SU-DHL-6 (cell line): ENCODE results near the gene FLACC1.

Experiments used
- CTCF ChIP-seq: fragments of 200-600 bp; sonication (generic); IDR thresholded peaks from one replicate; pipeline ENCODE4 v1.5.1; 2017; ENCODE audit warnings: antibody characterized with exemption, mild to moderate bottlenecking, low read length, moderate library complexity; ENCODE audit not compliant: insufficient read depth, poor library complexity, severe bottlenecking
- EZH2phosphoT487 ChIP-seq: fragments of 200-600 bp; sonication (generic), shearing (Covaris generic); conservative IDR thresholded peaks from 2 replicates; pipeline ENCODE4 v1.6.1; 2018; ENCODE audit warnings: mild to moderate bottlenecking, antibody characterized with exemption, low read length, moderate library complexity, mixed read lengths

DNA sequence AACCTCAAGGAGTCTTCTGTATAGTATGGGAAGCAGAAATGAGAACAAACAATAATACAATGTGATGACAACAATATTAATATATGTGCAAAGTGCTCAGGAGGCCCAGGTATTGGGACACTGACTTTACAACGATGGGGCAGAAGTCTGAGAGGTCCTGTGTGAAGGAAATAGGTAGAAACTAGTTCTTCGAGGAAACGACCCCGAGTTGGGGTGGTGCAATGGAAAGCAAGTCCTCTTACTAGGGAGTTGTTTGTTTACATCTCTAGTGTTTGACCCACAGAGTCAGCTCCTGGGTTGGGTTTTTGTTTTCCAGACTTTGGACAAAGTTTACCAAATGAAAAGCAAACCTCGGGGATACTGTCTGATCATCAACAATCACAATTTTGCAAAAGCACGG is 80.6 kb downstream of the FLACC1 start:
- TF ChIP-seq CTCF (no peak), EZH2phosphoT487 (no peak)
